ENCODE measurements around the gene MSANTD7. TPM values are rescaled to one million over a fixed set of nuclear protein-coding genes. Genes with fewer than 3 reads are reported as not detected.
"Not testable (repeated sequence)": the region's sequence is repeated elsewhere in the genome, so short reads cannot be mapped to it uniquely, and the experiment has no call there.

The MSANTD7 gene
- total RNA-seq, 1 donor from 2014 or later = 11.8 TPM

DNA sequence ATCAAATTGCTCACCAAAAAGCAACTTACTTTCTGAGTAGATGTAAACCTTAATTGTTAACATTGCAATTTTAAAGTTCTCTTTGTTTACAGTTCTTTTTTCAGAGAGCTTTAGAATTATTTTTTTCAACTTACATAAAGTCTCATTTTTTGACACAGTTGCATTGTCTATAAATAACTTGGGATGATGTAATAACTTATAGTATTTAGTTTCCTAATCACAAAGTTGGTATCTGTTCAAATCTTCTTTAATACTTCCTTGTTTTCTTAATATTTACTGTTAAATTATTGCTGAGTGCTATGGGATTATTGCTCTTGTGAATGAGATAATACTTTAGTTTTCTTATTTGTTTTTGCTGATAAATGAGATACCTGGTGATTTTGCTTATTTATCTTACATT lies 21.7 kb downstream of the MSANTD7 start:
- intact Hi-C loops (cut with DNase I) = no loop called here
- no peak for DNase-seq (ENCODE audit: extremely low spot score in 2 of 2)
- H3K27ac ChIP-seq = no peak overlapping the region

DNA sequence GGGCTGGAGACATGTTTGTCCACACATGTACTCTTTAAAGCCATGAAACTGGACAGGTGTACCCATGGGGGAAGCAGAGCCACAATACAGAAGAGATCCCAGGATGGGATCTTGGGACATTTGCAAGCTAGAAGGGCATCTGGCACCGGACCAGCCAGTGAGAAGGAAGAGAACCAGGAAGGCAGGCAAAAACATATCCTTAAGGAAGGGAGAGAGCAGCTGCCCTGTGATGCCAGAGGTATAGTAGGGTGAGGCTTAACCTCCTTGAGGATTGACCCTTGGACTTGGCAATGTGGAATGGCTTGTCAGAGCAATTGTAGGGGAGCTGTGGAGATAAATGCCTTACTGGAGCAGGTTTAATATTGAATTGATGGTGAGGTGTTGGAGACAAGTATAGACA lies 22.7 kb downstream of the MSANTD7 start:
- no peak overlapping the region for H3K4me3 ChIP-seq
- no peak for DNase-seq (ENCODE audit: extremely low spot score in 2 of 2)
- H3K27ac ChIP-seq = no peak overlapping the region
- no peaks in the 10 kb centered on the region for H3K27me3 ChIP-seq
- TF ChIP-seq POLR2AphosphoS5 (IDR thresholded peaks at IDR 0.05; ENCODE audit: insufficient read depth in 1 of 2, low read depth in 1 of 2) = no peak
- TF ChIP-seq, protein P1, sequence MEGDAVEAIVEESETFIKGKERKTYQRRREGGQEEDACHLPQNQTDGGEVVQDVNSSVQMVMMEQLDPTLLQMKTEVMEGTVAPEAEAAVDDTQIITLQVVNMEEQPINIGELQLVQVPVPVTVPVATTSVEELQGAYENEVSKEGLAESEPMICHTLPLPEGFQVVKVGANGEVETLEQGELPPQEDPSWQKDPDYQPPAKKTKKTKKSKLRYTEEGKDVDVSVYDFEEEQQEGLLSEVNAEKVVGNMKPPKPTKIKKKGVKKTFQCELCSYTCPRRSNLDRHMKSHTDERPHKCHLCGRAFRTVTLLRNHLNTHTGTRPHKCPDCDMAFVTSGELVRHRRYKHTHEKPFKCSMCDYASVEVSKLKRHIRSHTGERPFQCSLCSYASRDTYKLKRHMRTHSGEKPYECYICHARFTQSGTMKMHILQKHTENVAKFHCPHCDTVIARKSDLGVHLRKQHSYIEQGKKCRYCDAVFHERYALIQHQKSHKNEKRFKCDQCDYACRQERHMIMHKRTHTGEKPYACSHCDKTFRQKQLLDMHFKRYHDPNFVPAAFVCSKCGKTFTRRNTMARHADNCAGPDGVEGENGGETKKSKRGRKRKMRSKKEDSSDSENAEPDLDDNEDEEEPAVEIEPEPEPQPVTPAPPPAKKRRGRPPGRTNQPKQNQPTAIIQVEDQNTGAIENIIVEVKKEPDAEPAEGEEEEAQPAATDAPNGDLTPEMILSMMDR (IDR thresholded peaks at IDR 0.05) = no peak
- TF ChIP-seq POLR2A (IDR thresholded peaks at IDR 0.05) = no peak
- no peaks in the 10 kb centered on the region for H3K9me3 ChIP-seq
- intact Hi-C loops (cut with DNase I) = no loop called here
- H3K4me1 ChIP-seq = no peaks in the 10 kb centered on the region
- H3K36me3 ChIP-seq = no peaks in the 10 kb centered on the region

More for the DNA sequence above, 21.7 kb downstream of the MSANTD7 start:
- no peaks in the 10 kb centered on the region for H3K36me3 ChIP-seq
- TF ChIP-seq, protein P1 (IDR thresholded peaks at IDR 0.05) = no peak
- TF ChIP-seq POLR2A (IDR thresholded peaks at IDR 0.05) (no peak), POLR2AphosphoS5 (IDR thresholded peaks at IDR 0.05; ENCODE audit: insufficient read depth in 1 of 2, low read depth in 1 of 2) (no peak)
- H3K27me3 ChIP-seq = no peaks in the 10 kb centered on the region
- H3K4me1 ChIP-seq = no peaks in the 10 kb centered on the region
- no peaks in the 10 kb centered on the region for H3K9me3 ChIP-seq
- H3K4me3 ChIP-seq = no peak overlapping the region

DNA sequence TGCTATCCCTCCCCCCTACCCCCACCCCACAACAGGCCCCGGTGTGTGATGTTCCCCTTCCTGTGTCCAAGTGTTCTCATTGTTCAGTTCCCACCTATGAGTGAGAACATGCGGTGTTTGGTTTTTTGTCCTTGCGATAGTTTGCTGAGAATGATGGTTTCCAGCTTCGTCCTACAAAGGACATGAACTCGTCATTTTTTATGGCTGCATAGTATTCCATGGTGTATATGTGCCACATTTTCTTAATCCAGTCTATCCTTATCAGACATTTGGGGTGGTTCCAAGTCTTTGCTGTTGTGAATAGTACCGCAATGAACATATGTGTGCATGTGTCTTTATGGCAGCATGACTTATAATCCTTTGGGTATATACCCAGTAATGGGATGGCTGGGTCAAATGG lies 26.4 kb downstream of the MSANTD7 start:
- H3K36me3 ChIP-seq = peaks cover 0 to 23% of the 10 kb centered on the region in 2 donors
- DNase-seq (ENCODE audit: extremely low spot score in 2 of 2); H3K9me3 ChIP-seq; H3K4me3 ChIP-seq; intact Hi-C loops (cut with DNase I); H3K27ac ChIP-seq; H3K4me1 ChIP-seq; H3K27me3 ChIP-seq: not testable (repeated sequence)

DNA sequence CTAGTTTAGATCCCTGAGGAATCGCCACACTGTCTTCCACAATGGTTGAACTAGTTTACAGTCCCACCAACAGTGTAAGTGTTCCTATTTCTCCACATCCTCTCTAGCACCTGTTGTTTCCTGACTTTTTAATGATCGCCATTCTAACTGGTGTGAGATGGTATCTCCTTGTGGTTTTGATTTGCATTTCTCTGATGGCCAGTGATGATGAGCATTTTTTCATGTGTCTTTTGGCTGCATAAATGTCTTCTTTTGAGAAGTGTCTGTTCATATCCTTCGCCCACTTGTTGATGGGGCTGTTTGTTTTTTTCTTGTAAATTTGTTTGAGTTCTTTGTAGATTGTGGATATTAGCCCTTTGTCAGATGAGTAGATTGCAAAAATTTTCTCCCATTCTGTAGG lies 26.8 kb downstream of the MSANTD7 start:
- H3K4me1 ChIP-seq; H3K9me3 ChIP-seq; H3K27ac ChIP-seq; intact Hi-C loops (cut with DNase I); H3K27me3 ChIP-seq; DNase-seq (ENCODE audit: extremely low spot score in 2 of 2); H3K4me3 ChIP-seq: not testable (repeated sequence)
- peaks cover 0 to 25% of the 10 kb centered on the region in 2 donors for H3K36me3 ChIP-seq

DNA sequence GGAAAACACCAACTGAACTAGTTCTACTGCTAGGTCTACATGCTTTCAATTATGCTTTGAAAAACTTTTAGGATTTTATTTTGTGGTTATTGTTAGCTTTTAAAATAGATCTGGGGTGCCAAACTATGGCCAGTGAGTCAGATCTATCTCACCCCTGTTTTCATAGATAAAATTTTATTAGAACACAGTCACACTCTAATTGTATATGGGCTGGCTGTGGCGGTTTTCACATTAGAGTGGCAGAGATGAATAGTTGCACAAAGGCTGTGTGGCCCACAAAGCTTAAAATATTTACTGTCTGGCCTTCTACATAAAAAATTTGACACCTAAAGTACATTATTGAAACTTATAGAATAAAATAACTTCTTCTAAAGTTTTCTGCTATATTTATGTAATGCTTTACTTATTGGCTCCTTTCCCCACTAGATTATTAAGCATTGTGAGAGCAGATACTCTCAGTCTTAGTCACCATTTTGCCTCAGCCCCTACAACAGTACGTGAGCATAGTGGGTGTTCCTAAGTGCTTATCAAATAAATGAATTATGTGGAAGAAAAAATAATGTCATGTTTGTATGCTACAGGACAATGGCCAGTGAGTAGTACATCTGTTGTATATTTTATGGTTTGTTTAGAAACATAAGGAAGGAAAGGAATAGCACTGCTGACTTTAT lies 35.1 kb downstream of the MSANTD7 start:
- TF ChIP-seq POLR2A (IDR thresholded peaks at IDR 0.05) (no peak), POLR2AphosphoS5 (IDR thresholded peaks at IDR 0.05; ENCODE audit: insufficient read depth in 1 of 2, low read depth in 1 of 2) (no peak)
- TF ChIP-seq, protein P1 (IDR thresholded peaks at IDR 0.05) = no peak
- intact Hi-C loops (cut with DNase I) = no loop called here
- Histone ChIP-seq H3K4me1 (peaks cover 11% of the 10 kb centered on the region), H3K27me3 (no peaks in the 10 kb centered on the region), H3K27ac (no peak overlapping the region), H3K36me3 (peaks cover 0 to 14% of the 10 kb centered on the region in 2 donors), H3K4me3 (no peak overlapping the region), H3K9me3 (no peaks in the 10 kb centered on the region)
- DNase-seq (ENCODE audit: extremely low spot score in 2 of 2) = no peak

DNA sequence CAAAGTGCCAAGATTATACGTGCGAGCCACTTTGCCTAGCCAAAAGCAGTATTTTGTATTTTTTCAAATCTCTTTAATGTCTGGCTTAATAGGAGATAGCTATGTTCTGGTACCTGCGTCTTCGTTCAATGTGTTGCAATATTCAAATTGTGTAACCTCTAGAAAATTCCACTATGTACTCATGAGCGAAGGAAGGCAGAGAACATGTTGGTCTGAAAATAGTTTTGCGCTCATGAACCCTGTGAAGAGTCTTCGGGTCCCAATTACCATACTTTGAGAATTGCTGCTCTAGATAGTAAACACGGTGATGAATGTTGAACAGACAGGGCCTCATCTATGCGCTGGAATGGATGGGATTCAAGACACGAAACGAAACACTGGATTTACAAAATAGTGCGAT lies 37.8 kb downstream of the MSANTD7 start:
- H3K4me3 ChIP-seq = no peak overlapping the region
- no peak for DNase-seq (ENCODE audit: extremely low spot score in 2 of 2)
- H3K9me3 ChIP-seq = no peaks in the 10 kb centered on the region
- no peak overlapping the region for H3K27ac ChIP-seq
- H3K4me1 ChIP-seq = peaks cover 26% of the 10 kb centered on the region
- intact Hi-C loops (cut with DNase I) = no loop called here
- no peaks in the 10 kb centered on the region for H3K27me3 ChIP-seq
- TF ChIP-seq, protein P1 (IDR thresholded peaks at IDR 0.05) = no peak
- TF ChIP-seq POLR2AphosphoS5 (IDR thresholded peaks at IDR 0.05; ENCODE audit: insufficient read depth in 1 of 2, low read depth in 1 of 2) = no peak
- TF ChIP-seq POLR2A (IDR thresholded peaks at IDR 0.05) = no peak
- H3K36me3 ChIP-seq = no peaks in the 10 kb centered on the region
